Measurements from ENCODE around the gene TAX1BP3. TPM values are rescaled to one million over a fixed set of nuclear protein-coding genes. Genes with fewer than 3 reads are reported as not detected.

TAX1BP3 gene
- total RNA-seq, 1 donor from 2014 or later: 165 TPM

- no peaks in the 10 kb centered on the region for H3K9me3 ChIP-seq (replicated peaks)
- TF ChIP-seq, protein P1, sequence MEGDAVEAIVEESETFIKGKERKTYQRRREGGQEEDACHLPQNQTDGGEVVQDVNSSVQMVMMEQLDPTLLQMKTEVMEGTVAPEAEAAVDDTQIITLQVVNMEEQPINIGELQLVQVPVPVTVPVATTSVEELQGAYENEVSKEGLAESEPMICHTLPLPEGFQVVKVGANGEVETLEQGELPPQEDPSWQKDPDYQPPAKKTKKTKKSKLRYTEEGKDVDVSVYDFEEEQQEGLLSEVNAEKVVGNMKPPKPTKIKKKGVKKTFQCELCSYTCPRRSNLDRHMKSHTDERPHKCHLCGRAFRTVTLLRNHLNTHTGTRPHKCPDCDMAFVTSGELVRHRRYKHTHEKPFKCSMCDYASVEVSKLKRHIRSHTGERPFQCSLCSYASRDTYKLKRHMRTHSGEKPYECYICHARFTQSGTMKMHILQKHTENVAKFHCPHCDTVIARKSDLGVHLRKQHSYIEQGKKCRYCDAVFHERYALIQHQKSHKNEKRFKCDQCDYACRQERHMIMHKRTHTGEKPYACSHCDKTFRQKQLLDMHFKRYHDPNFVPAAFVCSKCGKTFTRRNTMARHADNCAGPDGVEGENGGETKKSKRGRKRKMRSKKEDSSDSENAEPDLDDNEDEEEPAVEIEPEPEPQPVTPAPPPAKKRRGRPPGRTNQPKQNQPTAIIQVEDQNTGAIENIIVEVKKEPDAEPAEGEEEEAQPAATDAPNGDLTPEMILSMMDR (IDR thresholded peaks at IDR 0.05; ENCODE audit: borderline replicate concordance): no peak
- peaks cover 4% of the 10 kb centered on the region for H3K36me3 ChIP-seq
- H3K27ac ChIP-seq (replicated peaks): peak overlapping the region; percentile 98
- intact Hi-C loops (cut with micrococcal nuclease): no loop called here
- no peak for DNase-seq
- H3K4me1 ChIP-seq: peaks cover 71% of the 10 kb centered on the region
- H3K4me3 ChIP-seq: peak overlapping the region; percentile 98
- no peaks in the 10 kb centered on the region for H3K27me3 ChIP-seq (ENCODE audit: low read depth)
Observed at GRCh38 chr17:3636908-3637373, 31.4 kb downstream of the TAX1BP3 start.

DNA sequence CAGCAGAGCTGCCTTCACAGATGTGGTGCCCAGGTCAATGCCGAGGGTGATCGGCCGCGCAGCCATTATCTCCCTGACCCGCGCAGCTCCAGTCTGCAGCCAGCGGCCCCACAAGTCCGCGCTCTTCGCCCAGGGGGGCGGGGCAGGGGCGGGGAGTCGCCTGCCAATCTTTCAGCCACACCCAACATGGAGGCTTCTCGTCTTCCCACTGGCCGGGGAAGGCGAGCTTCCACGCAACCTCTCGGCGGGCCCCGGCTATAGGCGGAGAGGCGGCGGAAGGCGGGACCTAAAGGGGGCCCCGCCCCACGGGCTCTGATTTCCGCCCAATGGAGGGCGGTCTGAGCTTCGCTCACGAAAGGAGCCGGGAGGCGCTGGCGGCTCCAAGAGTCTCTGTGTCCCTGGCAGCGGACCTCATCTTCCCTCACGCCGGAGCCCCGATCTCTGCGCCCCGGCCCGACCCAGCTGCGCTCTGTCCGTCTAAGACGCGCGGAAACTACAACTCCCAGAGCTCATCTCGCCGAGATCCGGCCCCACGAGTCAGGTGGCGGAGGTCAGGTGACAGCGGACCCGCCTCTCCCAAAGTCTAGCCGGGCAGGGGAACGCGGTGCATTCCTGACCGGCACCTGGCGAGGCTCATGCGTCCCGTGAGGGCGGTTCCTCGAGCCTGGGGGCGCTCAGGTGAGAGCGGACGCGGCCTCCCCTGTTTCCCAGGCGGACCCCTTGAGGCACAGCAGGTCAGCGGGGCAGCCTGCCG lies 32.0 kb downstream of the TAX1BP3 start, which contains the start of the genes CTNS and SHPK:
TSS of gene CTNS (plus strand) at position 607 of the 754 bp plus-strand sequence. CDS start 3,447 bp downstream, outside the sequence.
TSS of gene SHPK (minus strand) at position 97 of the 754 bp plus-strand sequence. CDS start at position 66, 31 bp downstream.
- peak within 1 kb of the TSS; percentile 98 for H3K27ac ChIP-seq (replicated peaks)
- no peaks in the 10 kb centered on the region for H3K27me3 ChIP-seq (ENCODE audit: low read depth)
- intact Hi-C loops (cut with micrococcal nuclease): no loop called here
- TF ChIP-seq, protein P1 (IDR thresholded peaks at IDR 0.05; ENCODE audit: borderline replicate concordance): peak; percentile 9
- H3K36me3 ChIP-seq: peaks cover 4% of the 10 kb centered on the region
- peaks cover 69% of the 10 kb centered on the region for H3K4me1 ChIP-seq
- peak; percentile 97 for DNase-seq
- no peaks in the 10 kb centered on the region for H3K9me3 ChIP-seq (replicated peaks)
- peak within 1 kb of the TSS; percentile 98 for H3K4me3 ChIP-seq

DNA sequence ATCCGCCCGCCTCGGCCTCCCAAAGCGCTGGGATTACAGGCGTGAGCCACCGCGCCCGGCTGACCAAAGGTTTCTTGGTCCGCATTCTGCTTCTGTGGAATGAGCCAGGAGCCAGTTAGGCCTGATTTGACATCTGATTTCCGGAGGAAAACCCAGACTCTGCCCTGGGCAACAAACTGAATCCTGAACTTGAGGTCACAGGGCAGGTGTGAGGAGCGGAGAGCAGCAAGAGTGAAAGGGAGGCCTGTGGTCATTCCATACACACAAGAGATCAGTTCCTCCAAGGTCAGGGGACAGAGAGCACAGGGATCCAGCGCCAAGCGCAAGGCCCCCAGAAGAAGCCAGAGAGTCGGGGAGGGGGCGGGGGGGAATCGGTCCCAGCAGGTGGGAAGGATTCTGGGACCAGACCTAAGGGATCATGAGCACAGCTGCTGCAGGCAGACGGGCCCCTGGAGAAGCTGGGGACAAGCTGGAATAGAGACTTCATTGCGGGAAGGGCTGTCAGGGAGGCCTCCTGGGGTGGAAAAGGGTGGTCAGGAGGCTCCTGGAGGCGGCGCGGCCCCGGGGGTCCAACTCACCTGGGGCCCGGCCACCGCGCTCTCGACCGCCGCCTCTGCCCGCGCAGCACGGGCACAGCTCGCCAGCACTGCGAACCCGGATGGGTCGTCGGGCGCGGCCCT lies 32.8 kb downstream of the TAX1BP3 start:
- Histone ChIP-seq H3K27ac (replicated peaks) (peak overlapping the region; percentile 98), H3K27me3 (ENCODE audit: low read depth) (no peaks in the 10 kb centered on the region), H3K4me3 (peak overlapping the region; percentile 98), H3K4me1 (peaks cover 70% of the 10 kb centered on the region), H3K9me3 (replicated peaks) (no peaks in the 10 kb centered on the region), H3K36me3 (peaks cover 4% of the 10 kb centered on the region)
- TF ChIP-seq, protein P1 (IDR thresholded peaks at IDR 0.05; ENCODE audit: borderline replicate concordance): no peak
- DNase-seq: no peak
- intact Hi-C loops (cut with micrococcal nuclease): no loop called here

GRCh38 chr17:3632287-3632686 lies 36.1 kb downstream of the TAX1BP3 start:
- no peak overlapping the region for H3K27ac ChIP-seq (replicated peaks)
- DNase-seq: no peak
- TF ChIP-seq, protein P1 (IDR thresholded peaks at IDR 0.05; ENCODE audit: borderline replicate concordance): no peak
- H3K4me1 ChIP-seq: peaks cover 65% of the 10 kb centered on the region
- no peak overlapping the region for H3K4me3 ChIP-seq
- no peaks in the 10 kb centered on the region for H3K27me3 ChIP-seq (ENCODE audit: low read depth)
- peaks cover 34% of the 10 kb centered on the region for H3K36me3 ChIP-seq
- no peaks in the 10 kb centered on the region for H3K9me3 ChIP-seq (replicated peaks)
- intact Hi-C loops (cut with micrococcal nuclease): no loop called here

DNA sequence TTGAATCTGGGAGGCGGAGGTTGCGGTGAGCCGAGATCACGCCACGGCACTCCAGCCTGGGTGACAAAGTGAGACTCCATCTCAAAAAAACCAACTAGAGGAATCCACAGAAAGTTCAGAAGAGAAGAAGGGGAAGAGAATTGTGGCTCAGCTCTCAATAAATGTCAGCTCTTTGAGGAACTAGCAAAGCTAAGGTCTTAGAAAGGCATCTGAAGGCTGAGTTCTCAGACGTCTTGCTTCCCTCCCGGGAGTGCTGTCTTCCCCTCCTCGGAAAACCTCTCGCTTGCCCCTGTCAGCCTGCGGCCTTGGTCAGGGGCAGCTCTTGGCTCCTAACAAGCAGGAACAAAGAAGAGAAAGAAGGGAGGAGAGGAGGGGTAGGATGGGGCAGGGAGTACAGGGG lies 37.6 kb downstream of the TAX1BP3 start:
- no peak overlapping the region for H3K27ac ChIP-seq (replicated peaks)
- DNase-seq: no peak
- peaks cover 49% of the 10 kb centered on the region for H3K36me3 ChIP-seq
- no peaks in the 10 kb centered on the region for H3K27me3 ChIP-seq (ENCODE audit: low read depth)
- no peak overlapping the region for H3K4me3 ChIP-seq
- intact Hi-C loops (cut with micrococcal nuclease): no loop called here
- peaks cover 57% of the 10 kb centered on the region for H3K4me1 ChIP-seq
- H3K9me3 ChIP-seq (replicated peaks): no peaks in the 10 kb centered on the region
- TF ChIP-seq, protein P1 (IDR thresholded peaks at IDR 0.05; ENCODE audit: borderline replicate concordance): no peak

Measured in left ventricle myocardium inferior (tissue), 1 donor.